Measurements from ENCODE around the gene TNK2.

DNA sequence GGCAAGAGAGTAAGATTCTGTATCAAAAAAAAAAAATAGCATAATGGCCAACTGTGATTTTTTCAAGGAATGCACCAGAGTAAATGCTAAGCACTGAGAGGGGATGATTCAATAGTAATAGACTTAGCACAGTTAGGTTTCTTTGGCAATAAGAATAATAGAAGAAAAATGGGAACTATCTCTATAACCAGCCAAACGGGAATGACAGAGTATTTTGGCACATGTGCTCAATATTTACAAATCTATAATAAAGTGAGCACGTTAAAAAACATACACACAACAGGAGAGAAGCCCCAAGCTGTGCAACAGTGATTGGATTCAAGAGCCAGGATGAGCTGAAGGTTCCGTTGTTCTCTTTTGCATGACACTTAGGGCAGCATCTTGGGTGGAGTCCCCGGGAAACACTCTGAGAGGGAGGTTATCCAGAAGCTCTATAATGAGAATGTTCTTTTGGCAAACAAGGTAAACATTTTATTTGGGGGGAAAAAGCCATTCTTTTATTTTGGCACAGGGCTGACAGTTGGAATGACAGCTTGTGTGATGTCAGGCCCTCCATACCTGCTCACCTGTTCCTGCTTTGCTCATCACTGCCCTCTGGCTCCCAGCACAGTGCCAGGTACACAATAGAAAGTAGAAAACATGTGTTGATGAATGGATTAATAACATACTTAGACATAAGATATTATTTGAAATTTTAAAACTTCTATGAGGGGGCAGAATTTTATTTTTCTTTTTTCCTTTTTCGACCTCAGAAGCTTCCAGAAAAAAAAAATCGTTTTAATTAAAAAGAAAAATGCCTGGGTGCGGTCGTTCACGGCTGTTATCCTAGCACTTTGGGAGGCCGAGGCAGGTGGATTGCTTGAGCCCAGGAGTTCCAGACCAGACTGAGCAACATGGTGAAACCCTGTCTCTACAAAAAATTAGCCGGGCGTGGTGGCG is 52.6 kb downstream of the TNK2 start:
- TF ChIP-seq POLR2A (IDR thresholded peaks at IDR 0.05; ENCODE audit: low read length) (no peak), GATA1 (IDR thresholded peaks at IDR 0.05; ENCODE audit: low read depth, low read length) (no peak)
